Calu3 (cell line): ENCODE results near the gene PARG. TPM values are rescaled to one million over a fixed set of nuclear protein-coding genes. Genes with fewer than 3 reads are reported as not detected.

Source experiments
- BruUV-seq: library from RNA; stranded (reverse); fragments of 400-500 nt; replicated peaks from 2 replicates; lab custom pipeline; 2021; lab: Mats Ljungman, UMichigan
- CTCF ChIA-PET: fragments of 300-600 bp; sonication (Branson Sonifier 250); formaldehyde crosslinking; loops from one replicate; lab custom pipeline; 2022; ENCODE audit warnings: antibody characterized with exemption; lab: Charles Lee
- DNase-seq: peaks from one replicate; pipeline ENCODE4 v3.0.0; 2022
- H3K27ac Mint-ChIP-seq: one replicate; pipeline ENCODE4 v1.8.0; 2022; ENCODE audit warnings: mixed read lengths; ENCODE audit not compliant: unreplicated experiment
- H3K27me3 Mint-ChIP-seq: one replicate; pipeline ENCODE4 v1.8.0; 2022; ENCODE audit warnings: mixed read lengths; ENCODE audit not compliant: unreplicated experiment
- H3K36me3 Mint-ChIP-seq: one replicate; pipeline ENCODE4 v1.8.0; 2022; ENCODE audit warnings: mild to moderate bottlenecking, moderate library complexity, mixed read lengths; ENCODE audit not compliant: insufficient read depth, unreplicated experiment
- H3K4me1 Mint-ChIP-seq: one replicate; pipeline ENCODE4 v1.8.0; 2022; ENCODE audit warnings: mild to moderate bottlenecking, low read depth, mixed read lengths; ENCODE audit not compliant: unreplicated experiment
- H3K4me3 Mint-ChIP-seq: one replicate; pipeline ENCODE4 v1.8.0; 2022; ENCODE audit warnings: mild to moderate bottlenecking, low read depth, moderate library complexity, mixed read lengths; ENCODE audit not compliant: unreplicated experiment
- H3K9me3 Mint-ChIP-seq: one replicate; pipeline ENCODE4 v1.8.0; 2022; ENCODE audit warnings: low read depth, mixed read lengths; ENCODE audit not compliant: unreplicated experiment
- CTCF ChIP-seq: fragments of 200-600 bp; IDR thresholded peaks from one replicate; pipeline ENCODE4 v1.8.0; 2022; ENCODE audit warnings: antibody characterized with exemption; ENCODE audit not compliant: unreplicated experiment
- intact Hi-C: fragments of 100-400 bp; cut with micrococcal nuclease; formaldehyde crosslinking; loops from one replicate; pipeline ENCODE4 v1.10.0; 2022; ENCODE audit not compliant: unreplicated experiment
- total RNA-seq: library from RNA; stranded (reverse); gene quantifications from 2 replicates; pipeline ENCODE4 v1.2.3, GENCODE V29; 2022

The PARG gene
- total RNA-seq, 1 experiment from 2014 or later = 41.1 TPM

- TF ChIP-seq CTCF = no peak
- BruUV-seq = no TSS peak
- intact Hi-C loops = no loop called here
- Mint-ChIP-seq H3K4me3 (no peak overlapping the region), H3K36me3 (no peaks in the 10 kb centered on the region), H3K27ac (no peak overlapping the region), H3K27me3 (no peaks in the 10 kb centered on the region), H3K4me1 (no peaks in the 10 kb centered on the region), H3K9me3 (peaks cover 4% of the 10 kb centered on the region)
- no peak for DNase-seq
- CTCF ChIA-PET = no interaction called here
These were observed 137.8 kb downstream of the PARG start for GRCh38 chr10:49803988-49804387.

GRCh38 chr10:49798275-49798674 lies 143.6 kb downstream of the PARG start:
- intact Hi-C loops = no loop called here
- Mint-ChIP-seq H3K9me3 (no peaks in the 10 kb centered on the region), H3K27ac (no peak overlapping the region), H3K4me3 (no peak overlapping the region), H3K4me1 (no peaks in the 10 kb centered on the region), H3K27me3 (no peaks in the 10 kb centered on the region), H3K36me3 (no peaks in the 10 kb centered on the region)
- no TSS peak for BruUV-seq
- no peak for TF ChIP-seq CTCF
- no peak for DNase-seq
- CTCF ChIA-PET = no interaction called here

- H3K9me3 Mint-ChIP-seq = no peaks in the 10 kb centered on the region
- no peak for DNase-seq
- no TSS peak for BruUV-seq
- H3K27ac Mint-ChIP-seq = no peak overlapping the region
- peaks cover 18% of the 10 kb centered on the region for H3K27me3 Mint-ChIP-seq
- H3K4me1 Mint-ChIP-seq = no peaks in the 10 kb centered on the region
- CTCF ChIA-PET = no interaction called here
- intact Hi-C loops = no loop called here
- no peak for TF ChIP-seq CTCF
- no peaks in the 10 kb centered on the region for H3K36me3 Mint-ChIP-seq
- no peak overlapping the region for H3K4me3 Mint-ChIP-seq
These were observed 150.7 kb downstream of the PARG start for GRCh38 chr10:49791100-49791499.

GRCh38 chr10:49784681-49785080 lies 157.1 kb downstream of the PARG start:
- intact Hi-C loops = no loop called here
- no peak overlapping the region for H3K4me3 Mint-ChIP-seq
- peaks cover 69% of the 10 kb centered on the region for H3K27me3 Mint-ChIP-seq
- no peak overlapping the region for H3K27ac Mint-ChIP-seq
- H3K36me3 Mint-ChIP-seq = no peaks in the 10 kb centered on the region
- DNase-seq = no peak
- BruUV-seq = no TSS peak
- no peaks in the 10 kb centered on the region for H3K4me1 Mint-ChIP-seq
- H3K9me3 Mint-ChIP-seq = no peaks in the 10 kb centered on the region
- CTCF ChIA-PET = no interaction called here
- TF ChIP-seq CTCF = no peak
